DMS 273 (cell line): Measurements from ENCODE around the gene TMEM53.
A peak's percentile ranks its signal among the peaks of the same experiment; 100 is the strongest.
"Not testable (repeated sequence)": the region's sequence is repeated elsewhere in the genome, so short reads cannot be mapped to it uniquely, and the experiment has no call there.

ENCODE experiments used
- DNase-seq: peaks from one replicate; lab custom pipeline; 2025; ENCODE audit not compliant: unreplicated experiment; lab: John Stamatoyannopoulos, UW

TMEM53 gene

DNA sequence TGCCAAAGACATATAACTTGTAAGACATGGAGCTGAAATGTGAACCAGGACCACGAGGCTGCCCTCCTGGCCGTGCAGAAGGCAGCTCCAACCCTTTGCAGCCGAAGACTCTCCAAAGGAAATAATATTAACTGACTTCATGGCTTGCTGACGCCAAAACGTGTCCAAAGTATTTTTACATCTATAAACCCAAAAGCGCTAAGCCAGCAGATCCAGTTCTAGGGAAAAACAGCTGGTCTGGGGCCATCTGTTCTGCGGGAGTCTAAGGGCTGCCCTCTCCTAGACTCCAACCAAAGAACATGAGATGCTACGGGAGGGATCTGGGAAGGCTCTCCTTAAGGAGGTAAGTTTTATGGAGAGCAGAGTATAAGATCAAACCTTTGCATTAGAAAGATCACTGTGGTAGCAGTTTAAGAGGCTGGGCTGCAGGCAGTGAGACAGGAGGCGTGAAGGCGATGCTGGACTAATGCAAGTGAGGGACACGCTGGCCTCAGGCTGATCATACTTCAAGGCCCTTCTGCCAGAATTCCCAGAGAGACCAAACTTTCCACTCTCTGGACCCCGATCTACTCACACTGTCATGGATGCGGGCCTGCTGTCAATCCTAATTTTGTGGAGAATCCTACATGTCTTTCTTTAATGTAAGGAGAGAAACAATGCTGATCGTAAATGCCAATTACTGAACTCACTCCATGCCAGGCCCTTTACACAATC, 1.2 kb downstream of the TMEM53 start:
- DNase-seq: peak; percentile 43

DNA sequence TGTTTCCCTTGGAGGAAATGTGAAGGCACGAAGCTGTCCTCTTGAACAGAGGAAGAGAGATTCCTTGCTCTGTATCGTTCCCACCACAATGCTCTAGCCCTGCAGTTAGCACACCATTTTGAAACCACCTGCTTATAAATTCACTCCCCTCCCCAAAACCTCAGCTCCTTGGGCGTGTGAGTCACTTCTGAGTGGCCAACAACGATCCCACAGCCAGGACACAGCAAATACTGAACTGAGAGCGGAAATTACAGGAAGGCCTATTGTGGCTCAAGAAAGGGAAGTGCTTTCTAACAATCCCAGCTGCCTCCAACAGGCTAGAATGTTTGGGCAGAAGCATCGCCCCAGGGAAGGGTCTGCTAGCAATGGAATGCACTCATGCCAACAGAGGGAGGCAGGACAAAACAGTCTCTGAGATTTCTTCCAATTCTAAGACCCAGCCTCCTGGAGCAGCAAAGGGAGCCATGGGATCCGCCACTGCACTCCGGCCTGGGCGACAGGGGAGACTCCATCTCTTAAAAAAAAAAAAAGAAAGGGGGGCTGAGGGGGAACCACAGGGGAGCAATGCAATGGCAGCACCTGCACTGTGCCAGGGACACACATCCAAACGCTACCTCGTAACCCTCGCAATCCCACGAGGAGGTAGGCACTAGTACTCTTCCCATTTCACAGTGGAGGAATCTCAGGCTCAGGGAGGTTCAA, 1.9 kb downstream of the TMEM53 start:
- DNase-seq: no peak

GRCh38 chr1:44670751-44671640, 3.3 kb downstream of the TMEM53 start:
- DNase-seq: no peak

DNA sequence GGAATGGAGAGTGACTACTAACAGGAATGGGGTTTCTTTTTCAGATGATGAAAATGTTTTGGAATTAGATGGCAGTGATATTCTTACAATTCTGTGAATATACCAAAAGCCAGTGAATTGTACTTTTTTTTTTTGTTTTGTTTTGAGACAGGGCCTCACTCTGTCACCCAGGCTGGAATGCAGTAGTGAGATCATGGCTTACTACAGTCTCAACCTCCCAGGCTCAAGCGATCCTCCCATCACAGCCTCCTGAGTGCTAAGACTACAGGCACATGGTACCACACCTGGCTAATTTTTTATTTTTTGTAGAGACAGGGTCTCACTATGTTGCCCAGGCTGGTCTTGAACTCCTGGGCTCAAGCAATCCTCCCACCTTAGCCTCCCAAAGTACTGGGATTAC, 7.6 kb downstream of the TMEM53 start:
- DNase-seq: not testable (repeated sequence)

DNA sequence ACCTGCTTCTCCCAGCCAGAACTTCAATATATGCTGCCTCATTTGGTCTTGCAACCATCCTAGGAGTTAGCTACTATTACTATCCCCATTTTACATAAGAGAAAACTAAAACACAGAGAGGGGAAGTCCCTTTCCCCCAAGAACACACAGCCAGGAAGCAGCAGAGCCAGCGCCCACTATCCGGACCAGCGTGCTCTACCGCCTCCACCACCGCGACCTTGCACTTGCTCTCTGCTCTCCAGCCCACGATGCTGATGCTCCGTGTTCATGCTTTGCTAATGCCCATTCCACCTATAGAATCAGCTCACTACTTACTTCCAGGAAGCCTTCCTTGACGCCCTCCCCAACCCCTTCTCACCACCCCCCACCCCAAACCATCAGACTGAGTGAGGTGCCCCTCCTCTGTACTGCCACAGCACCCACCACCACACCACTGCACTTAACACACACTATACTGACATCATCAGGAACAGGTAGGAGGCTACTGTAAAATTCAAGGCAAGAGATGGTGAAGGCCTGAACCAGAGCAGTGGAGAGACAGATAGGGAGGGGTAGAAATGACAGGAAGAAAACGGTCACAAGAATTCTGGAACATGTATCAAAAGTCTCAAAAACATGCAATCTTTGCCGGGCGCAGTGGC, 9.4 kb downstream of the TMEM53 start:
- no peak for DNase-seq

- no peak for DNase-seq
Observed at GRCh38 chr1:44663417-44663816, 10.9 kb downstream of the TMEM53 start.

GRCh38 chr1:44662683-44663030, 11.6 kb downstream of the TMEM53 start:
- peak; percentile 37 for DNase-seq

- DNase-seq: peak; percentile 90
Observed at GRCh38 chr1:44661781-44662682, 12.2 kb downstream of the TMEM53 start.

DNA sequence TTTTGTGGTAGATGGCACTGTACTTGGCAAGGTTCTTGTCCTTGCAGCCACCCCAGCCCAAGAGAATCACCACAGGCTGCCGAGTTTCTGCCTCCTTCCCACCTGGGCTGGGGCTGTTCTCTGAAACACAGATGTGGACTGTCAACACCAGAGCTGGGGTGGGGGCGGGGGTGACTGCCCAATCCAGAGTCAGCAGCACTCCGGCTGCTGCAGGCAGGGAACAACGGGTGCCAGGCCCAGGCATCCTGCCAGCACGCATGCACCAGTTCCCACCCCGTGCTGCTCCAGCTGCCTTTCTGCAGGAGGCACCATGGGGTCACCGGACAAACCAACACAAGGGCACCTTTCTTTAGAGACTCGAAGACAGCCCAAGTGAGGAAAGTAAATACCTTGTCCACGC, 14.1 kb downstream of the TMEM53 start:
- DNase-seq: peak; percentile 94

DNA sequence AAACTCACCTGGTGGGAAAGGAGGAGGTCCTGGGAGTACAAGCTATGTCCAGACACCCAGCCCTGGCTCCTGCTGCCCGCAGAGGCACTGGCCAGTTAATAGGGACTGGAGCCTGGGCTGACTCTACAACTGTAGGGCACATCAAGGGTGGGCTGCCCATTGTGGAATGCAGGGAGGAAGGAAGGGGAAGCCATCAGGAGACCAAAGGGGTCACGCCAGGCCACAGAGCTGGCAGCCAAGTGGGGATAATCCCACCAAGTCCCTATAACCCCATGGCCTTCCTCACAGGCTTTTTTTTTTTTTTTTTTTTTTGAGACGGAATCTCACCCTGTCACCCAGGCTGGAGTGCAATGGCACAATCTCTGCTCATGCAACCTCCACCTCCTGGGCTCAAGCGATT, 14.7 kb downstream of the TMEM53 start:
- no peak for DNase-seq

- peak; percentile 54 for DNase-seq
Observed at GRCh38 chr1:44655609-44656008, 18.7 kb downstream of the TMEM53 start.

GRCh38 chr1:44654621-44655187, 19.6 kb downstream of the TMEM53 start:
- DNase-seq: no peak

DNA sequence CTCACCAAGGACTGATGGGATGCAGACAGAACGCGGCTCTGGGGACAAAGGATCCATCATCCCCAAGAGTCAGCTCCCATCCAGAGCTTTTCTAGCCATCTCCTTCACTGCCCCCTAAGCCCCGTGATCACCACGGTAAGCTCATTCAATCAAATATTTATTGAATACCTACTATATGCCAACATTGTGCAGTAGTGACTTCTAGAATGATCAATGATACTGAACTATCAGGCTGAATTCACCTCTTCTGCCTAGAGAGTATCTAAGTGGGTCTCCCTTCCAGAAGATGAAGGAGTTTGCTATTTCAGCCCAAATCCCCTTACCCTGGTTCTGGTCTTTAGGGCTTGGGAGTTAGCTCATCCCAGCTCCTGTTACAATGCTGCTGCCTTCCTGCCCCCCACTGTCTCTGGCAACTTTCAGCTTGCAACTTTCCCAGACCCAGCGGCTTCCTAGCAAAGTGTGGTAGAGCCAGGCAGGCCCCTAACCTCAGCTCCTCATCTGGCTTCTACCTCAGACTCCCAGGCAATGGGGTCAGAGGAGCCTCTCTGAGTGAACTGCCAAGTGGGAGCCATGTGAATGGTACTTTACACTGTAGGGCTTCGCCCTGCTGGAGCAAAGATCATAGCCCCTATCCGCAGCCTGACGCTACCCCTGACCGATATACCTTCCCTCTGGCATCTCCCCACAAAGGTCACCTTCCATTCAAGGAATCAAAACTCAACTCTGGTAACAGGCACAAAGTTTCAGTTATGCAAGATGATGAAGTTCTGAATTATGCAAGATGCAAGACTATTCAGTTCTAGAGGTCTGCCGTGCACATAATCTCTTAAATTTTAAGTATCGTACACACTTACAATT, 20.9 kb downstream of the TMEM53 start:
- no peak for DNase-seq

- peak; percentile 91 for DNase-seq
Observed at GRCh38 chr1:44652445-44653106, 21.7 kb downstream of the TMEM53 start.

- no peak for DNase-seq
Observed at GRCh38 chr1:44651069-44651468, 23.2 kb downstream of the TMEM53 start.

- no peak for DNase-seq
Observed at GRCh38 chr1:44650159-44650831, 24.0 kb downstream of the TMEM53 start.

DNA sequence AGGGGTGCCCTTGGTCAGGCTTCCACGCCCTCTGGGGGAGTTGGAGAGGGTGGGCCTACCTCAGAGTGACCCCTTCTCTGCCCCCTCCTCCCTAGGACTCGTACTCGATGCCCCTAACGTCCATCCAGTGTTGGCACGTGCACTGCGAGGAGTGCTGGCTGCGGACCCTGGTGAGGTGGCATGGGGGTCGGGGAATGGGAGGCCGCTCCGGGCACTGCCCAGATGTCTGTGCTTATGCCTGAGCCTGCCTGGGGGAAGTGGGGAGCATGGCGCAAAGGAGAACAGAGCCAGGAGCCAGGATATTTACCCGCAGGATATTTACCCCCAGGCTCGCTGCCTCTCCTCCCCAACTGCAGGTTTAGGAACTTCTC, 24.5 kb downstream of the TMEM53 start:
- no peak for DNase-seq
